CD14-positive monocyte (primary cell): ENCODE results near the gene LRRC45. TPM values are rescaled to one million over a fixed set of nuclear protein-coding genes. Genes with fewer than 3 reads are reported as not detected.

Experiments
- DNase-seq, 3 donors: peaks; one replicate each; pipeline ENCODE4 v3.0.0-alpha.2; 2011 to 2022
- H2AFZ ChIP-seq: 2 replicates; pipeline ENCODE4 v1.6.0; 2012; ENCODE audit warnings: mild to moderate bottlenecking, low read depth, low read length, inconsistent platforms; ENCODE audit not compliant: insufficient read depth, poor library complexity, severe bottlenecking
- H3K27ac ChIP-seq, 2 donors: 1 replicate in 1 of 2; 2 replicates in 1 of 2; pipeline ENCODE4 v1.5.1; 2012 to 2013; ENCODE audit warnings: low read length in 2 of 2, control low read depth in 1 of 2, inconsistent platforms in 1 of 2, low read depth in 1 of 2, mild to moderate bottlenecking in 1 of 2
- H3K27me3 ChIP-seq, 2 donors: one replicate each; pipeline versions ENCODE4 v1.6.0 to v1.6.1; 2011 to 2013; ENCODE audit warnings: low read length in 2 of 2; ENCODE audit not compliant: control insufficient read depth in 2 of 2, insufficient read depth in 2 of 2
- H3K36me3 ChIP-seq, 2 donors: replicated peaks in 1 of 2; 1 replicate in 1 of 2; 2 replicates in 1 of 2; pipeline versions ENCODE4 v1.5.1 to v1.6.1; 2012 to 2013; ENCODE audit warnings: low read length in 2 of 2, control low read depth in 1 of 2, inconsistent platforms in 1 of 2, mild to moderate bottlenecking in 1 of 2; ENCODE audit not compliant: insufficient read depth in 2 of 2, control insufficient read depth in 1 of 2
- H3K4me1 ChIP-seq, 2 donors: 1 replicate in 1 of 2; 2 replicates in 1 of 2; pipeline versions ENCODE4 v1.5.1 to v1.6.1; 2012 to 2013; ENCODE audit warnings: low read length in 2 of 2, control low read depth in 1 of 2, inconsistent platforms in 1 of 2, mild to moderate bottlenecking in 1 of 2, moderate library complexity in 1 of 2; ENCODE audit not compliant: insufficient read depth in 2 of 2, control insufficient read depth in 1 of 2
- H3K4me2 ChIP-seq: replicated peaks from 2 replicates; pipeline ENCODE3; 2012; ENCODE audit warnings: low read length, moderate library complexity, mild to moderate bottlenecking; ENCODE audit not compliant: poor library complexity, severe bottlenecking; ENCODE audit errors: extremely low read depth
- H3K4me3 ChIP-seq, 3 experiments: fragments of 200-600 bp in 1 of 3; sonication (generic) in 1 of 3; replicated peaks in 1 of 3; 1 replicate in 2 of 3; 2 replicates in 1 of 3; pipeline ENCODE4 v1.5.1; 2011 to 2013; ENCODE audit warnings: low read length in 3 of 3, mild to moderate bottlenecking in 3 of 3, control low read depth in 2 of 3, low read depth in 2 of 3, inconsistent platforms in 1 of 3, moderate library complexity in 1 of 3
- H3K79me2 ChIP-seq: 2 replicates; pipeline ENCODE4 v1.6.0; 2012; ENCODE audit warnings: mild to moderate bottlenecking, control low read depth, inconsistent platforms, low read length, moderate library complexity; ENCODE audit not compliant: insufficient read depth
- H3K9ac ChIP-seq: 2 replicates; pipeline ENCODE4 v1.6.0; 2017; ENCODE audit warnings: low read length, mild to moderate bottlenecking; ENCODE audit not compliant: insufficient read depth, poor library complexity, severe bottlenecking
- H3K9me3 ChIP-seq, 2 donors: replicated peaks in 1 of 2; 1 replicate in 1 of 2; 2 replicates in 1 of 2; pipeline versions ENCODE4 v1.5.1 to v1.6.1; 2012 to 2013; ENCODE audit warnings: low read length in 2 of 2, control low read depth in 1 of 2; ENCODE audit not compliant: control insufficient read depth in 1 of 2, insufficient read depth in 1 of 2
- H4K20me1 ChIP-seq: 2 replicates; pipeline ENCODE4 v1.6.0; 2012; ENCODE audit warnings: mild to moderate bottlenecking, low read length, control low read depth, moderate library complexity; ENCODE audit not compliant: insufficient read depth
- H3K27ac Mint-ChIP-seq, 7 donors: one replicate each; pipeline ENCODE4 v1.8.0; 2020; ENCODE audit warnings: mild to moderate bottlenecking in 7 of 7, mixed read lengths in 7 of 7, moderate library complexity in 6 of 7, inconsistent platforms in 2 of 7
- H3K27me3 Mint-ChIP-seq, 3 donors: one replicate each; pipeline ENCODE4 v1.8.0; 2021 to 2022; ENCODE audit warnings: low read depth in 3 of 3, mild to moderate bottlenecking in 3 of 3, mixed read lengths in 3 of 3, moderate library complexity in 3 of 3, inconsistent platforms in 1 of 3
- H3K36me3 Mint-ChIP-seq, 2 donors: one replicate each; pipeline ENCODE4 v1.8.0; 2020; ENCODE audit warnings: mixed read lengths in 2 of 2, inconsistent platforms in 1 of 2, mild to moderate bottlenecking in 1 of 2
- H3K4me1 Mint-ChIP-seq: one replicate; pipeline ENCODE4 v1.8.0; 2020; ENCODE audit warnings: mild to moderate bottlenecking, mixed read lengths
- H3K4me3 Mint-ChIP-seq, 2 donors: one replicate each; pipeline ENCODE4 v1.8.0; 2020; ENCODE audit warnings: mild to moderate bottlenecking in 2 of 2, mixed read lengths in 2 of 2, moderate library complexity in 1 of 2
- H3K9me3 Mint-ChIP-seq, 7 donors: one replicate each; pipeline ENCODE4 v1.8.0; 2020 to 2022; ENCODE audit warnings: mixed read lengths in 7 of 7, mild to moderate bottlenecking in 6 of 7, moderate library complexity in 6 of 7, inconsistent platforms in 2 of 7
- WGBS: methylation state at CpG from one replicate; pipeline ENCODE4 v1.1.5; 2013; ENCODE audit warnings: missing lambda C conversion rate; ENCODE audit not compliant: insufficient coverage; 5-methylcytosine and 5-hydroxymethylcytosine counted together
- intact Hi-C, 2 donors: fragments of 100-400 bp; cut with micrococcal nuclease; formaldehyde crosslinking; loops; one replicate each; pipeline versions ENCODE4 v1.15.0 to v1.15.1; 2023
- polyA plus RNA-seq, 3 donors: library from polyadenylated mRNA; depleted of rRNA in 1 of 3; unstranded in 2 of 3; stranded (reverse) in 1 of 3; fragments of 300-500 nt in 2 of 3; fragments of >200 nt in 1 of 3; fragmentation: Illumina TruSeq in 2 of 3; gene quantifications; 1 replicate in 2 of 3; 2 replicates in 1 of 3; pipeline ENCODE4 v1.2.3, GENCODE V29; 2012 to 2021
- TF ChIP-seq, protein P1 (sequence below): fragments of 200-600 bp; IDR thresholded peaks from one replicate; pipeline ENCODE4 v1.8.0; 2022; ENCODE audit warnings: antibody characterized with exemption, mild to moderate bottlenecking

Gene LRRC45
- polyA plus RNA-seq, 3 donors = 2.6 to 12.2 (median 3.4) TPM

DNA sequence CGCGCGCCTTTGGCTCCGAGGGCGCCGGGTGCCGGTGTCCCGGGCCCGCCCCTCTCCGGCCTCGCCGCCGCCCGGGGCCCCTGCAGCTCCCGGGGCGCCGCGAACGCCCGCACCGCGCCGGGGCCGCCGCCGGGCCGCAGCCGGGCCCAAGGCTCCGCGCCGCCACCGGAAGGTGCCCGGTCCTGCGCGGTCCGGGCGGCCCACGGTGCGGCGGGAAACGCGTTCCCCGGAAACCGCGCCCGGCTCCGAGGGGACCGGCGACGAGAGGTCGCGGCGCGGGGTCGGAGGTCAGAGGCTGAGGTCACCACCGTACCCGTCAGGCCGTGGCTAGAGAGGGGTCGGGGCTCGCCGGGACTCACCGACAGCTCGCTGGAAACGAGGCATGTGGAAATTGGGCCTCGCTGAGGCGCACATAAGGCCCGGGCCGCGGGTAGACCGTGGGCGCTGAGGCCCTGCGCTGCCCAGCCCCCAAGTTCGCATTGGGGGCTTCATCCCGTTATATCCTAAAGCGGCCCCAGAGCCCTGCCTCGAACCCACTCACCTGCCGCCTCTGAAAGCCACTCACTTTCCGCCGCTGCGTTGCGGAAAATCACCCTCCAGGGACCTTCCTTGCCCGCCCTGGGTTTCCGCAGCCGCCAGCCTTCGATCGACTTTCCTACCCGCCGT lies 42.7 kb downstream of the LRRC45 start, which contains the start of gene DUS1L:
Gene DUS1L, minus strand, starts transcription at position 167 of the 666 bp plus-strand sequence. CDS start 745 bp downstream, outside the sequence.
- intact Hi-C loops = loop anchor here in 1 of 2 donors (1.0 kb wide), 1 partner anchor 33 kb away; the partner anchor contains the start of gene FASN
- Histone ChIP-seq H3K9me3 (no peaks in the 10 kb centered on the region), H3K9ac (peak within 1 kb of the TSS; percentile 85), H4K20me1 (peaks cover 7% of the 10 kb centered on the region), H3K4me2 (peak within 1 kb of the TSS; percentile 97), H3K4me3 (peak within 1 kb of the TSS; percentile 72 to 87 (median 75)), H3K79me2 (peaks cover 18% of the 10 kb centered on the region), H3K4me1 (peaks cover 20 to 29% of the 10 kb centered on the region in 2 donors), H3K27me3 (no peaks in the 10 kb centered on the region), H3K27ac (peak within 1 kb of the TSS; percentile 8 to 79), H3K36me3 (peaks cover 29% of the 10 kb centered on the region in 2 donors), H2AFZ (peak within 1 kb of the TSS; percentile 99)
- peaks cover 9 to 13% of the 10 kb centered on the region in 2 donors for H3K36me3 Mint-ChIP-seq
- TF ChIP-seq, protein P1, sequence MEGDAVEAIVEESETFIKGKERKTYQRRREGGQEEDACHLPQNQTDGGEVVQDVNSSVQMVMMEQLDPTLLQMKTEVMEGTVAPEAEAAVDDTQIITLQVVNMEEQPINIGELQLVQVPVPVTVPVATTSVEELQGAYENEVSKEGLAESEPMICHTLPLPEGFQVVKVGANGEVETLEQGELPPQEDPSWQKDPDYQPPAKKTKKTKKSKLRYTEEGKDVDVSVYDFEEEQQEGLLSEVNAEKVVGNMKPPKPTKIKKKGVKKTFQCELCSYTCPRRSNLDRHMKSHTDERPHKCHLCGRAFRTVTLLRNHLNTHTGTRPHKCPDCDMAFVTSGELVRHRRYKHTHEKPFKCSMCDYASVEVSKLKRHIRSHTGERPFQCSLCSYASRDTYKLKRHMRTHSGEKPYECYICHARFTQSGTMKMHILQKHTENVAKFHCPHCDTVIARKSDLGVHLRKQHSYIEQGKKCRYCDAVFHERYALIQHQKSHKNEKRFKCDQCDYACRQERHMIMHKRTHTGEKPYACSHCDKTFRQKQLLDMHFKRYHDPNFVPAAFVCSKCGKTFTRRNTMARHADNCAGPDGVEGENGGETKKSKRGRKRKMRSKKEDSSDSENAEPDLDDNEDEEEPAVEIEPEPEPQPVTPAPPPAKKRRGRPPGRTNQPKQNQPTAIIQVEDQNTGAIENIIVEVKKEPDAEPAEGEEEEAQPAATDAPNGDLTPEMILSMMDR = no peak
- H3K9me3 Mint-ChIP-seq = peaks cover 0 to 2% (median 0%) of the 10 kb centered on the region in 7 donors
- H3K27me3 Mint-ChIP-seq = no peaks in the 10 kb centered on the region
- WGBS = 4% methylated on average over 77 of the region's 88 CpGs
- peaks cover 22% of the 10 kb centered on the region for H3K4me1 Mint-ChIP-seq
- peak; percentile 63 to 74 (median 67) for DNase-seq
- H3K27ac Mint-ChIP-seq = peak within 1 kb of the TSS in 6 of 7 donors; percentile 68 to 91 (median 86)
- peak within 1 kb of the TSS; percentile 80 to 81 for H3K4me3 Mint-ChIP-seq

DNA sequence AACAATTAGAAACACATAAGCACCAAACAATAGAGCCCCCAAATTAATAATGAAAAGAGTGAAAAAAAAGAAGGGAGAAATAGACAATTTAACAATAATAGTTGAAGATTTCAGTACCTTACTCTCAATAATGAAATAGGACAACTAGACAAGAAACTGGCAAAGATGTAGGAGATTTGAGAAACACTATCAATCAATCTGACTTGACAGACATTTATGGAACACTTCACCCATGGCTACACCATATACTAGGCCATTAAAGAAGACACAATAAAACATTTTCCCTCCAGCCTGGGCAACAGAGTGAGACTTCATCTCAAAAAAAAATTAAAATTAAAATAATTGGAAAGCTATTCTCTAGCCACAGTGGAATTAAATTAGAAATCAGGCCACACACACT lies 47.5 kb downstream of the LRRC45 start:
- H2AFZ ChIP-seq = no peak overlapping the region
- Mint-ChIP-seq H3K9me3 (peaks cover 0 to 2% (median 0%) of the 10 kb centered on the region in 7 donors), H3K4me1 (peaks cover 7% of the 10 kb centered on the region), H3K27ac (no peak overlapping the region), H3K27me3 (peaks cover 2 to 8% (median 4%) of the 10 kb centered on the region in 3 donors), H3K36me3 (no peaks in the 10 kb centered on the region), H3K4me3 (no peak overlapping the region)
- peaks cover 4% of the 10 kb centered on the region for H3K79me2 ChIP-seq
- no peaks in the 10 kb centered on the region for H4K20me1 ChIP-seq
- no peaks in the 10 kb centered on the region for H3K27me3 ChIP-seq
- H3K9ac ChIP-seq = no peak overlapping the region
- H3K36me3 ChIP-seq = no peaks in the 10 kb centered on the region
- no peak overlapping the region for H3K4me2 ChIP-seq
- peaks cover 7 to 9% of the 10 kb centered on the region in 2 donors for H3K4me1 ChIP-seq
- no peak overlapping the region for H3K27ac ChIP-seq
- DNase-seq = no peak
- H3K9me3 ChIP-seq = no peaks in the 10 kb centered on the region
- TF ChIP-seq, protein P1 = no peak
- intact Hi-C loops = no loop called here
- H3K4me3 ChIP-seq = no peak overlapping the region
